ENCODE results near the gene GRAMD4. TPM values are rescaled to one million over a fixed set of nuclear protein-coding genes. Genes with fewer than 3 reads are reported as not detected.

GRAMD4 gene
- total RNA-seq, 1 experiment from 2014 or later, result 19.8 TPM

GRCh38 chr22:46587061-46587460 lies 33.1 kb upstream of the GRAMD4 start:
- H2AFZ ChIP-seq (ENCODE audit: low read length), result no peak overlapping the region
- peaks cover 31 to 59% of the 10 kb centered on the region in 2 experiments for H3K4me1 Mint-ChIP-seq
- H3K18ac ChIP-seq (ENCODE audit: insufficient read length, low read depth, low read length), result no peak overlapping the region
- H3K27me3 Mint-ChIP-seq (ENCODE audit: low read depth), result peaks cover 10% of the 10 kb centered on the region
- no peak overlapping the region for H3K4ac ChIP-seq (ENCODE audit: low read depth, low read length)
- no peak for TF ChIP-seq CTCF (conservative IDR thresholded peaks at IDR 0.05)
- H3K9me3 Mint-ChIP-seq, result no peaks in the 10 kb centered on the region
- no peak overlapping the region for H2BK20ac ChIP-seq (ENCODE audit: low read depth, low read length, poor library complexity, severe bottlenecking)
- no peak overlapping the region for H3K56ac ChIP-seq (ENCODE audit: insufficient read length, low read depth, low read length)
- H3T11ph ChIP-seq (ENCODE audit: low read length), result no peak overlapping the region
- no peaks in the 10 kb centered on the region; the same call in 1 of the 2 replicates for H3K79me2 ChIP-seq (ENCODE audit: insufficient read depth, low read length)
- H3K23ac ChIP-seq (ENCODE audit: insufficient read length, low read depth, low read length), result no peak overlapping the region
- no peaks in the 10 kb centered on the region for H3K36me3 Mint-ChIP-seq (ENCODE audit: insufficient read depth in 1 of 3, low read depth in 3 of 3)
- H2BK15ac ChIP-seq (ENCODE audit: low read depth, low read length), result no peak overlapping the region
- no peak overlapping the region for H3K4me3 Mint-ChIP-seq
- H3K4me2 ChIP-seq (ENCODE audit: insufficient read depth, insufficient read length, low read length), result no peak overlapping the region
- no peaks in the 10 kb centered on the region for H4K20me1 ChIP-seq (ENCODE audit: control insufficient read depth, insufficient read depth, insufficient read length)
- H4K8ac ChIP-seq (replicated peaks; ENCODE audit: insufficient read length, low read depth, low read length), result no peak overlapping the region
- H3K79me1 ChIP-seq (ENCODE audit: insufficient read depth, low read depth, low read length, poor library complexity, severe bottlenecking), result no peaks in the 10 kb centered on the region
- no peaks in the 10 kb centered on the region; the same call in 1 of the 2 replicates for H3K4me1 ChIP-seq (ENCODE audit: insufficient read depth, low read length)
- H2BK120ac ChIP-seq (ENCODE audit: low read depth, low read length, poor library complexity, severe bottlenecking), result no peak overlapping the region
- H4K5ac ChIP-seq (ENCODE audit: insufficient read length, low read depth, low read length), result no peak overlapping the region
- no peak overlapping the region for H4K91ac ChIP-seq (ENCODE audit: insufficient read length, low read depth, low read length)
- no peak overlapping the region for H3K9ac ChIP-seq (ENCODE audit: extremely low read depth, insufficient read length, low read length)
- H3K27ac Mint-ChIP-seq, result peak overlapping the region in 1 of 3 experiments; percentile 80; a peak in 2 of 7 replicates
- no peak overlapping the region for H3K14ac ChIP-seq (ENCODE audit: insufficient read depth, low read length)
- DNase-seq, result peak; percentile 20
- no peak overlapping the region for H2AK5ac ChIP-seq (ENCODE audit: insufficient read length, low read length)
- no CpG with 5 or more reads among the region's 9 CpGs for WGBS (ENCODE audit: extremely low coverage, insufficient read length, low lambda C conversion rate)
- no peaks in the 10 kb centered on the region for H3K23me2 ChIP-seq (ENCODE audit: insufficient read length, low read depth, low read length, poor library complexity, severe bottlenecking)
- H3K27ac ChIP-seq (ENCODE audit: insufficient read length, low read depth, low read length), result no peak overlapping the region
- H3K27me3 ChIP-seq (ENCODE audit: insufficient read depth, low read length), result no peaks in the 10 kb centered on the region
- H2BK5ac ChIP-seq (ENCODE audit: insufficient read length, low read length), result no peak overlapping the region
- no peak overlapping the region for H2BK12ac ChIP-seq (ENCODE audit: insufficient read length, low read depth, low read length)
- H3K9me3 ChIP-seq (ENCODE audit: control insufficient read depth, low read depth, low read length), result no peaks in the 10 kb centered on the region

Measured in H9 (cell line).